HG03457 (cell line): ENCODE measurements around the gene RGS10.

ENCODE experiments used
- ATAC-seq: cut with Tn5 transposase; IDR thresholded peaks from one replicate; pipeline ENCODE4 v1.9.1; 2021; ENCODE audit warnings: moderate number of reproducible peaks; ENCODE audit not compliant: unreplicated experiment

Gene RGS10

GRCh38 chr10:119452396-119452795 is 90.1 kb downstream of the RGS10 start:
- ATAC-seq: no peak

GRCh38 chr10:119451300-119451896 is 91.1 kb downstream of the RGS10 start:
- no peak for ATAC-seq

GRCh38 chr10:119450606-119451299 is 91.8 kb downstream of the RGS10 start:
- no peak for ATAC-seq
